WTC11 (cell line): ENCODE data around the gene STK16. TPM values are rescaled to one million over a fixed set of nuclear protein-coding genes. Genes with fewer than 3 reads are reported as not detected.

Experiments used
- ATAC-seq: fragments of 200-7000 bp; cut with Tn5 transposase; 2 replicates; pipeline ENCODE4 v1.10.0; 2021; ENCODE audit warnings: mild to moderate bottlenecking, moderate library complexity
- CTCF ChIA-PET: fragments of 300-600 bp; sonication (Branson Sonifier 250); formaldehyde crosslinking; loops from one replicate; lab custom pipeline; 2021; ENCODE audit warnings: antibody characterized with exemption; lab: Charles Lee
- POLR2A ChIA-PET: fragments of 350-600 bp; sonication (Branson Sonifier 250); formaldehyde crosslinking; loops from one replicate; lab custom pipeline; 2021; ENCODE audit warnings: antibody characterized with exemption; lab: Charles Lee
- DNase-seq: peaks from one replicate; pipeline ENCODE4 v3.0.0; 2021; ENCODE audit warnings: low spot score
- H3K27ac Mint-ChIP-seq: 2 replicates; pipeline ENCODE4 v1.8.0; 2021; ENCODE audit warnings: mixed read lengths
- H3K27me3 Mint-ChIP-seq: 2 replicates; pipeline ENCODE4 v1.8.0; 2021; ENCODE audit warnings: low read depth, mild to moderate bottlenecking, moderate library complexity, mixed read lengths
- H3K36me3 Mint-ChIP-seq: 2 replicates; pipeline ENCODE4 v1.8.0; 2021; ENCODE audit warnings: mixed read lengths
- H3K4me1 Mint-ChIP-seq: 2 replicates; pipeline ENCODE4 v1.8.0; 2022; ENCODE audit warnings: mixed read lengths
- H3K4me3 Mint-ChIP-seq: 2 replicates; pipeline ENCODE4 v1.8.0; 2021; ENCODE audit warnings: mild to moderate bottlenecking, moderate library complexity, mixed read lengths
- H3K9me3 Mint-ChIP-seq: 2 replicates; pipeline ENCODE4 v1.8.0; 2021; ENCODE audit warnings: mixed read lengths
- ATF1 ChIP-seq: sonication (generic); formaldehyde crosslinking; IDR thresholded peaks from 2 replicates; pipeline ENCODE4 v1.8.1; 2023; ENCODE audit warnings: mild to moderate bottlenecking, moderate library complexity, missing genetic modification reagents
- CDX4 ChIP-seq: fragments of 250-450 bp; sonication (Bioruptor Pico); IDR thresholded peaks from 2 replicates; pipeline ENCODE4 v1.9.0; 2021; ENCODE audit warnings: moderate library complexity, mild to moderate bottlenecking, inconsistent platforms, borderline replicate concordance
- E2F5 ChIP-seq: sonication (generic); formaldehyde crosslinking; IDR thresholded peaks from 2 replicates; pipeline ENCODE4 v1.8.1; 2022; ENCODE audit warnings: mild to moderate bottlenecking, moderate library complexity, missing genetic modification reagents
- ERG ChIP-seq: fragments of 250-450 bp; sonication (Bioruptor Pico); IDR thresholded peaks from 2 replicates; pipeline ENCODE4 v1.8.0; 2021; ENCODE audit warnings: mild to moderate bottlenecking
- FOXJ3 ChIP-seq: sonication (generic); formaldehyde crosslinking; IDR thresholded peaks from 2 replicates; pipeline ENCODE4 v1.9.0; 2021; ENCODE audit warnings: missing genetic modification reagents, mild to moderate bottlenecking, borderline replicate concordance
- FOXK1 ChIP-seq: sonication (generic); formaldehyde crosslinking; IDR thresholded peaks from 2 replicates; pipeline ENCODE4 v1.8.0; 2022; ENCODE audit warnings: mild to moderate bottlenecking, moderate library complexity, missing genetic modification reagents
- FOXP1 ChIP-seq: sonication (generic); formaldehyde crosslinking; IDR thresholded peaks from 2 replicates; pipeline ENCODE4 v1.8.0; 2022; ENCODE audit warnings: missing genetic modification reagents, mild to moderate bottlenecking, moderate library complexity, borderline replicate concordance
- GABPB1 ChIP-seq: sonication (generic); formaldehyde crosslinking; IDR thresholded peaks from 2 replicates; pipeline ENCODE4 v1.8.1; 2023; ENCODE audit warnings: mild to moderate bottlenecking, missing genetic modification reagents
- IRF1 ChIP-seq: sonication (generic); formaldehyde crosslinking; IDR thresholded peaks from 2 replicates; pipeline ENCODE4 v1.8.0; 2023; ENCODE audit warnings: missing genetic modification reagents
- JAZF1 ChIP-seq: fragments of 250-450 bp; sonication (Bioruptor Pico); IDR thresholded peaks from 2 replicates; pipeline ENCODE4 v1.9.0; 2021; ENCODE audit warnings: moderate library complexity, mild to moderate bottlenecking, inconsistent platforms
- KAT7 ChIP-seq: sonication (generic); formaldehyde crosslinking; IDR thresholded peaks from 2 replicates; pipeline ENCODE4 v1.8.1; 2023; ENCODE audit warnings: missing genetic modification reagents, mild to moderate bottlenecking, borderline replicate concordance
- MAX ChIP-seq: sonication (generic); formaldehyde crosslinking; IDR thresholded peaks from 2 replicates; pipeline ENCODE4 v1.8.0; 2022; ENCODE audit warnings: mild to moderate bottlenecking, missing genetic modification reagents
- NFE2L1 ChIP-seq: sonication (generic); formaldehyde crosslinking; IDR thresholded peaks from 2 replicates; pipeline ENCODE4 v1.8.1; 2023; ENCODE audit warnings: missing genetic modification reagents
- NFYB ChIP-seq: sonication (generic); formaldehyde crosslinking; conservative IDR thresholded peaks from 2 replicates; pipeline ENCODE4 v1.8.0; 2022; ENCODE audit warnings: low read depth, missing genetic modification reagents
- NR2C2 ChIP-seq: sonication (generic); formaldehyde crosslinking; IDR thresholded peaks from 2 replicates; pipeline ENCODE4 v1.8.0; 2022; ENCODE audit warnings: mild to moderate bottlenecking, missing genetic modification reagents
- NR3C1 ChIP-seq: sonication (generic); formaldehyde crosslinking; conservative IDR thresholded peaks from 2 replicates; pipeline ENCODE4 v1.8.1; 2023; ENCODE audit warnings: low read depth, mild to moderate bottlenecking, missing genetic modification reagents
- PRRX2 ChIP-seq: fragments of 250-450 bp; sonication (Bioruptor Pico); IDR thresholded peaks from 2 replicates; pipeline ENCODE4 v1.8.0; 2021; ENCODE audit warnings: mild to moderate bottlenecking
- SP1 ChIP-seq: sonication (generic); formaldehyde crosslinking; conservative IDR thresholded peaks from 2 replicates; pipeline ENCODE4 v1.8.1; 2022; ENCODE audit warnings: missing genetic modification reagents
- TP53 ChIP-seq: sonication (generic); formaldehyde crosslinking; IDR thresholded peaks from 2 replicates; pipeline ENCODE4 v1.8.1; 2023; ENCODE audit warnings: mild to moderate bottlenecking, missing genetic modification reagents
- USF1 ChIP-seq: sonication (generic); formaldehyde crosslinking; IDR thresholded peaks from 2 replicates; pipeline ENCODE4 v1.8.0; 2022; ENCODE audit warnings: mild to moderate bottlenecking, missing genetic modification reagents
- USF2 ChIP-seq: sonication (generic); formaldehyde crosslinking; IDR thresholded peaks from 2 replicates; pipeline ENCODE4 v1.8.1; 2023; ENCODE audit warnings: mild to moderate bottlenecking, missing genetic modification reagents, moderate library complexity
- ZMAT4 ChIP-seq: fragments of 250-450 bp; sonication (Bioruptor Pico); IDR thresholded peaks from 2 replicates; pipeline ENCODE4 v1.9.0; 2021; ENCODE audit warnings: mild to moderate bottlenecking
- ZNF281 ChIP-seq: sonication (generic); formaldehyde crosslinking; IDR thresholded peaks from 2 replicates; pipeline ENCODE4 v1.8.0; 2023; ENCODE audit warnings: mild to moderate bottlenecking, missing genetic modification reagents
- ZNF396 ChIP-seq: fragments of 250-450 bp; sonication (Bioruptor Pico); IDR thresholded peaks from 2 replicates; pipeline ENCODE4 v1.8.0; 2021; ENCODE audit warnings: mild to moderate bottlenecking, moderate library complexity, borderline replicate concordance
- total RNA-seq: library from RNA; stranded (reverse); gene quantifications from 3 replicates; pipeline ENCODE4 v1.2.3, GENCODE V29; 2021

STK16 gene
- total RNA-seq, 1 experiment from 2014 or later = 27.5 TPM

GRCh38 chr2:219229305-219230058 is 15.8 kb upstream of the STK16 start, which contains the start of the genes ANKZF1 and ATG9A:
ANKZF1 (plus strand) TSS chr2:219229806; CDS start chr2:219230258, 452 bp downstream.
ATG9A (minus strand) TSS chr2:219229636; CDS start chr2:219228024, 1,612 bp downstream.
- peak within 1 kb of the TSS; percentile 93 for H3K4me3 Mint-ChIP-seq
- DNase-seq = peak; percentile 99
- H3K27ac Mint-ChIP-seq = peak within 1 kb of the TSS; percentile 97
- 0 out of 2 replicates have a peak, but pooled peaks have one; percentile 36 for TF ChIP-seq ZMAT4 (CRISPR knock-in tag)
- TF ChIP-seq FOXP1 (CRISPR knock-in tag) = peak; percentile 27; the same call in 1 of the 2 replicates
- TF ChIP-seq USF1 (CRISPR knock-in tag) = 0 out of 2 replicates have a peak, but pooled peaks have one; percentile 22
- no peak for TF ChIP-seq JAZF1
- peak; percentile 15 for TF ChIP-seq USF2 (CRISPR knock-in tag)
- TF ChIP-seq ERG (CRISPR knock-in tag) = no peak
- peak; percentile 78 for TF ChIP-seq MAX
- TF ChIP-seq FOXJ3 = no peak
- no peak for TF ChIP-seq NR3C1 (CRISPR knock-in tag)
- TF ChIP-seq SP1 (CRISPR knock-in tag) = peak; percentile 94
- no peak for TF ChIP-seq ATF1 (CRISPR knock-in tag)
- no peak for TF ChIP-seq ZNF396
- peak; percentile 98 for TF ChIP-seq NFYB (CRISPR knock-in tag)
- peak; percentile 92 for TF ChIP-seq FOXK1
- TF ChIP-seq E2F5 (CRISPR knock-in tag) = peak; percentile 20; the same call in 1 of the 2 replicates
- TF ChIP-seq CDX4 (CRISPR knock-in tag) = no peak
- TF ChIP-seq PRRX2 (CRISPR knock-in tag) = peak; percentile 46; the same call in 1 of the 2 replicates
- peak; percentile 95 for TF ChIP-seq GABPB1 (CRISPR knock-in tag)
- peak; percentile 98 for ATAC-seq
- peaks cover 47% of the 10 kb centered on the region for H3K36me3 Mint-ChIP-seq
- POLR2A ChIA-PET = interaction anchor here (0.6 to 2.4 kb wide), 6 partner anchors 10 to 65 kb away, joined by 3 to 18 read pairs (median 5); partner anchors contain the start of genes ABCB6, DNAJB2, GLB1L and STK16
- peaks cover 12% of the 10 kb centered on the region for H3K4me1 Mint-ChIP-seq
- no peaks in the 10 kb centered on the region for H3K27me3 Mint-ChIP-seq
- CTCF ChIA-PET = interaction anchor here (1.0 to 2.4 kb wide), 5 partner anchors 11 to 70 kb away, joined by 3 to 21 read pairs (median 6); partner anchors contain the start of gene ABCB6
- no peaks in the 10 kb centered on the region for H3K9me3 Mint-ChIP-seq

GRCh38 chr2:219230059-219230540 is 15.2 kb upstream of the STK16 start:
- Mint-ChIP-seq H3K27me3 (no peaks in the 10 kb centered on the region), H3K27ac (peak overlapping the region; percentile 97), H3K4me3 (peak overlapping the region; percentile 93), H3K4me1 (peaks cover 12% of the 10 kb centered on the region), H3K36me3 (peaks cover 46% of the 10 kb centered on the region), H3K9me3 (no peaks in the 10 kb centered on the region)
- CTCF ChIA-PET = interaction anchor here (1.0 to 2.4 kb wide), 5 partner anchors 12 to 69 kb away, joined by 3 to 21 read pairs (median 6); partner anchors contain the start of gene ABCB6
- peak; percentile 45 for DNase-seq
- POLR2A ChIA-PET = interaction anchor here (0.6 to 2.4 kb wide), 6 partner anchors 12 to 65 kb away, joined by 3 to 18 read pairs (median 5); partner anchors contain the start of genes ABCB6, DNAJB2, GLB1L and STK16
- ATAC-seq = peak; percentile 15
- no peak for TF ChIP-seq NR2C2 (CRISPR knock-in tag)
- no peak for TF ChIP-seq ZMAT4 (CRISPR knock-in tag)
- no peak for TF ChIP-seq ZNF281 (CRISPR knock-in tag)
- 0 out of 2 replicates have a peak, but pooled peaks have one; percentile 13 for TF ChIP-seq NFE2L1
- TF ChIP-seq KAT7 (CRISPR knock-in tag) = no peak
- TF ChIP-seq TP53 (CRISPR knock-in tag) = 0 out of 2 replicates have a peak, but pooled peaks have one; percentile 29
- TF ChIP-seq IRF1 = no peak
- TF ChIP-seq NR3C1 (CRISPR knock-in tag) = no peak
